Astrocyte (in vitro differentiated cells and primary cell): ENCODE results near the gene HES1. TPM values are rescaled to one million over a fixed set of nuclear protein-coding genes. Genes with fewer than 3 reads are reported as not detected.

ENCODE experiments used
- DNase-seq: peaks from one replicate; pipeline ENCODE4 v3.0.0-alpha.2; 2010; ENCODE audit warnings: low read depth
- FAIRE-seq: peaks from 2 replicates; lab custom pipeline; 2011; peaks lifted over from hg19 to GRCh38; lab: Jason Lieb, UNC
- H2AFZ ChIP-seq: 2 replicates; pipeline ENCODE4 v1.6.0; 2012; ENCODE audit warnings: low read depth, low read length, inconsistent platforms
- H3K27ac ChIP-seq: 2 replicates; pipeline ENCODE4 v1.5.1; 2011; ENCODE audit warnings: low read depth, low read length, inconsistent platforms
- H3K27me3 ChIP-seq: 2 replicates; pipeline ENCODE4 v1.6.0; 2011; ENCODE audit warnings: low read length, inconsistent platforms; ENCODE audit not compliant: insufficient read depth
- H3K36me3 ChIP-seq: 2 replicates; pipeline ENCODE4 v1.5.1; 2011; ENCODE audit warnings: low read length, inconsistent platforms; ENCODE audit not compliant: insufficient read depth
- H3K4me1 ChIP-seq: 2 replicates; pipeline ENCODE4 v1.5.1; 2011; ENCODE audit warnings: low read length, inconsistent platforms; ENCODE audit not compliant: insufficient read depth
- H3K4me2 ChIP-seq: 2 replicates; pipeline ENCODE4 v1.6.0; 2012; ENCODE audit warnings: low read length, inconsistent platforms
- H3K4me3 ChIP-seq: 2 replicates; pipeline ENCODE4 v1.5.1; 2011; ENCODE audit warnings: low read depth, mild to moderate bottlenecking, low read length, inconsistent platforms; ENCODE audit not compliant: insufficient read depth
- H3K79me2 ChIP-seq: 2 replicates; pipeline ENCODE4 v1.6.0; 2012; ENCODE audit warnings: mild to moderate bottlenecking, low read length, inconsistent platforms; ENCODE audit not compliant: insufficient read depth
- H3K9ac ChIP-seq: 2 replicates; pipeline ENCODE4 v1.6.0; 2012; ENCODE audit warnings: mild to moderate bottlenecking, low read length, inconsistent platforms
- H3K9me3 ChIP-seq: 2 replicates; pipeline ENCODE4 v1.5.1; 2012; ENCODE audit warnings: low read depth, mild to moderate bottlenecking, low read length, inconsistent platforms; ENCODE audit not compliant: insufficient read depth
- H4K20me1 ChIP-seq: 2 replicates; pipeline ENCODE4 v1.6.0; 2012; ENCODE audit warnings: low read length, inconsistent platforms; ENCODE audit not compliant: insufficient read depth
- H3K27ac Mint-ChIP-seq: one replicate; pipeline ENCODE4 v1.8.0; 2021; ENCODE audit warnings: mild to moderate bottlenecking, mixed read lengths; ENCODE audit not compliant: unreplicated experiment
- H3K27me3 Mint-ChIP-seq: one replicate; pipeline ENCODE4 v1.8.0; 2021; ENCODE audit warnings: low read depth, mixed read lengths; ENCODE audit not compliant: unreplicated experiment
- H3K36me3 Mint-ChIP-seq: one replicate; pipeline ENCODE4 v1.8.0; 2021; ENCODE audit warnings: low read depth, mixed read lengths; ENCODE audit not compliant: unreplicated experiment
- H3K4me1 Mint-ChIP-seq: one replicate; pipeline ENCODE4 v1.8.0; 2021; ENCODE audit warnings: low read depth, mixed read lengths; ENCODE audit not compliant: unreplicated experiment
- H3K4me3 Mint-ChIP-seq: one replicate; pipeline ENCODE4 v1.8.0; 2021; ENCODE audit warnings: mild to moderate bottlenecking, moderate library complexity, mixed read lengths; ENCODE audit not compliant: unreplicated experiment
- H3K9me3 Mint-ChIP-seq: one replicate; pipeline ENCODE4 v1.8.0; 2021; ENCODE audit warnings: mild to moderate bottlenecking, mixed read lengths; ENCODE audit not compliant: unreplicated experiment
- CTCF ChIP-seq: IDR thresholded peaks from 2 replicates; pipeline ENCODE4 v1.5.1; 2011; ENCODE audit warnings: low read depth, mild to moderate bottlenecking, inconsistent platforms, low read length, moderate library complexity; ENCODE audit not compliant: insufficient read depth
- EZH2 ChIP-seq: IDR thresholded peaks from 2 replicates; pipeline ENCODE4 v1.6.1; 2012; ENCODE audit warnings: mild to moderate bottlenecking, low read length, inconsistent platforms; ENCODE audit not compliant: insufficient read depth
- total RNA-seq: library from RNA; stranded (reverse); gene quantifications from 2 replicates; pipeline ENCODE4 v1.2.1, GENCODE V29; 2021

HES1 gene
- total RNA-seq, 1 donor from 2014 or later = 46.5 TPM

GRCh38 chr3:194130807-194131589, 5.0 kb upstream of the HES1 start:
- H3K27ac Mint-ChIP-seq = peak overlapping the region; percentile 85
- FAIRE-seq (no peak), DNase-seq (peak; percentile 75)
- no peaks in the 10 kb centered on the region for H3K79me2 ChIP-seq
- no peak overlapping the region for H3K4me3 Mint-ChIP-seq
- H3K27me3 Mint-ChIP-seq = peaks cover 61% of the 10 kb centered on the region
- H3K4me2 ChIP-seq = peak overlapping the region; percentile 66
- peaks cover 30% of the 10 kb centered on the region for H3K4me1 Mint-ChIP-seq
- H3K36me3 Mint-ChIP-seq = no peaks in the 10 kb centered on the region
- H3K4me3 ChIP-seq = no peak overlapping the region
- no peaks in the 10 kb centered on the region for H3K36me3 ChIP-seq
- peaks cover 5% of the 10 kb centered on the region for H3K9me3 Mint-ChIP-seq
- no peak overlapping the region for H3K27ac ChIP-seq
- H3K4me1 ChIP-seq = peaks cover 48% of the 10 kb centered on the region
- H3K9ac ChIP-seq = peak overlapping the region; percentile 47
- no peaks in the 10 kb centered on the region for H4K20me1 ChIP-seq
- no peak overlapping the region for H2AFZ ChIP-seq
- TF ChIP-seq EZH2 (no peak), CTCF (no peak)
- H3K9me3 ChIP-seq = no peaks in the 10 kb centered on the region
- H3K27me3 ChIP-seq = peaks cover 44% of the 10 kb centered on the region

GRCh38 chr3:194132465-194133286, 3.3 kb upstream of the HES1 start:
- no peak overlapping the region for H3K4me3 ChIP-seq
- DNase-seq (no peak), FAIRE-seq (no peak)
- H3K4me2 ChIP-seq = peak overlapping the region; percentile 82
- H4K20me1 ChIP-seq = peaks cover 11% of the 10 kb centered on the region
- H2AFZ ChIP-seq = no peak overlapping the region
- H3K79me2 ChIP-seq = peaks cover 15% of the 10 kb centered on the region
- peaks cover 48% of the 10 kb centered on the region for H3K4me1 ChIP-seq
- H3K4me1 Mint-ChIP-seq = peaks cover 30% of the 10 kb centered on the region
- H3K9me3 Mint-ChIP-seq = no peaks in the 10 kb centered on the region
- no peak overlapping the region for H3K27ac ChIP-seq
- TF ChIP-seq CTCF (no peak), EZH2 (no peak)
- no peaks in the 10 kb centered on the region for H3K36me3 ChIP-seq
- no peaks in the 10 kb centered on the region for H3K9me3 ChIP-seq
- no peak overlapping the region for H3K4me3 Mint-ChIP-seq
- H3K27me3 Mint-ChIP-seq = peaks cover 46% of the 10 kb centered on the region
- H3K36me3 Mint-ChIP-seq = peaks cover 4% of the 10 kb centered on the region
- peak overlapping the region; percentile 98 for H3K27ac Mint-ChIP-seq
- peaks cover 34% of the 10 kb centered on the region for H3K27me3 ChIP-seq
- peak overlapping the region; percentile 80 for H3K9ac ChIP-seq
